GM23248 (cell line): ENCODE data around the gene PDCD10.

Source experiments
- EZH2 ChIP-seq: fragments of 200-600 bp; sonication (generic); IDR thresholded peaks from 2 replicates; pipeline ENCODE4 v1.6.1; 2018; ENCODE audit warnings: antibody characterized with exemption, mild to moderate bottlenecking; ENCODE audit not compliant: insufficient read depth, poor library complexity, severe bottlenecking
- EZH2phosphoT487 ChIP-seq: fragments of 200-600 bp; sonication (generic); IDR thresholded peaks from 2 replicates; pipeline ENCODE4 v1.6.1; 2018; ENCODE audit warnings: antibody characterized with exemption, moderate library complexity, mild to moderate bottlenecking, low read depth; ENCODE audit not compliant: insufficient read depth

- TF ChIP-seq EZH2 (no peak), EZH2phosphoT487 (no peak)
These were observed 55.2 kb downstream of the PDCD10 start for GRCh38 chr3:167679526-167679925.
